K562 (cell line): Measurements from ENCODE around the gene SMG6. TPM values are rescaled to one million over a fixed set of nuclear protein-coding genes. Genes with fewer than 3 reads are reported as not detected.

Experiments
- ATF7 ChIP-seq: fragments of 450-650 bp; IDR thresholded peaks from 2 replicates; pipeline ENCODE4 v1.7.1; 2014; ENCODE audit warnings: mild to moderate bottlenecking, moderate library complexity
- MYC ChIP-seq, 2 experiments: fragments of 250-450 bp in 1 of 2; sonication (Bioruptor Pico) in 1 of 2; IDR thresholded peaks; 2 replicates each; pipeline versions ENCODE4 v1.5.1 to v1.6.1; 2012 to 2021; ENCODE audit warnings: low read depth in 2 of 2, borderline replicate concordance in 1 of 2, improper control_type of control experiment in 1 of 2, low read length in 1 of 2, mild to moderate bottlenecking in 1 of 2, moderate library complexity in 1 of 2
- NCOA6 ChIP-seq: fragments of 450-650 bp; IDR thresholded peaks from 2 replicates; pipeline ENCODE4 v1.6.1; 2017; ENCODE audit warnings: mild to moderate bottlenecking
- NONO ChIP-seq, 2 experiments: fragments of 200-400 bp in 1 of 2; fragments of 450-650 bp in 1 of 2; formaldehyde crosslinking in 1 of 2; IDR thresholded peaks; 2 replicates each; pipeline ENCODE4 v1.6.1; 2017; ENCODE audit warnings: low read depth in 2 of 2, mild to moderate bottlenecking in 2 of 2, moderate library complexity in 2 of 2, low read length in 1 of 2
- NR2C1 ChIP-seq, 2 experiments: fragments of 450-650 bp; IDR thresholded peaks; 2 replicates each; pipeline ENCODE4 v1.6.1; 2017; ENCODE audit warnings: mild to moderate bottlenecking in 2 of 2, antibody characterized with exemption in 1 of 2, inconsistent platforms in 1 of 2, missing compliant biosample characterization in 1 of 2, missing genetic modification characterization in 1 of 2
- POLR2AphosphoS5 ChIP-seq: IDR thresholded peaks from 2 replicates; pipeline ENCODE4 v1.6.1; 2011; ENCODE audit warnings: mild to moderate bottlenecking, low read depth, low read length, moderate library complexity; ENCODE audit not compliant: control insufficient read depth, insufficient read depth
- RB1 ChIP-seq: fragments of 450-650 bp; IDR thresholded peaks from 2 replicates; pipeline ENCODE4 v1.6.1; 2017; ENCODE audit warnings: low read depth, mild to moderate bottlenecking
- SIN3A ChIP-seq, 2 experiments: fragments of 150-350 bp in 1 of 2; IDR thresholded peaks; 2 replicates each; pipeline ENCODE4 v1.6.1; 2011 to 2016; ENCODE audit warnings: borderline replicate concordance in 2 of 2, low read depth in 2 of 2, low read length in 2 of 2, mild to moderate bottlenecking in 2 of 2, moderate library complexity in 2 of 2; ENCODE audit not compliant: control insufficient read depth in 1 of 2
- SIN3B ChIP-seq: fragments of 450-650 bp; IDR thresholded peaks from 2 replicates; pipeline ENCODE4 v1.6.1; 2017; ENCODE audit warnings: low read depth, mild to moderate bottlenecking, moderate library complexity
- SRF ChIP-seq, 2 experiments: fragments of 250-450, 450-650 bp in 1 of 2; sonication (Bioruptor Pico) in 1 of 2; sonication (generic) in 1 of 2; formaldehyde crosslinking; IDR thresholded peaks; 2 replicates each; pipeline versions ENCODE4 v1.5.0 to v1.5.1; 2020 to 2022; ENCODE audit warnings: mild to moderate bottlenecking in 1 of 2, missing genetic modification reagents in 1 of 2
- TAF9B ChIP-seq: fragments of 450-650 bp; IDR thresholded peaks from 2 replicates; pipeline ENCODE4 v1.6.1; 2018; ENCODE audit warnings: mild to moderate bottlenecking; ENCODE audit not compliant: partially characterized antibody
- TBP ChIP-seq: optimal IDR thresholded peaks from 2 replicates; pipeline ENCODE3; 2011; ENCODE audit warnings: low read depth, low read length, improper control_type of control experiment
- ZNF232 ChIP-seq: sonication (generic); formaldehyde crosslinking; IDR thresholded peaks from 2 replicates; pipeline ENCODE4 v1.8.0; 2022; ENCODE audit warnings: mild to moderate bottlenecking, missing genetic modification reagents
- polyA plus RNA-seq, 8 experiments: library from polyadenylated mRNA; depleted of rRNA in 4 of 8; stranded (reverse) in 5 of 8; unstranded in 3 of 8; fragments of >200 nt; fragmentation: Nextera tagmentation in 2 of 8; fragmentation: Illumina TruSeq in 1 of 8; extraction: Ambion mirVana in 2 of 8; extraction: Trizol in 1 of 8; gene quantifications; 2 replicates each; pipeline versions ENCODE4 v1.2.1 to v1.2.3, GENCODE V29; 2011 to 2014; ENCODE audit warnings: inconsistent platforms in 1 of 8, missing spikeins in 1 of 8
- total RNA-seq, 7 experiments: library from RNA; depleted of rRNA in 6 of 7; stranded (reverse); fragments of >200 nt in 6 of 7; fragmentation: Illumina TruSeq in 2 of 7; extraction: Trizol in 2 of 7; gene quantifications; 2 replicates each; pipeline versions ENCODE4 v1.2.1 to v1.2.3, GENCODE V29; 2011 to 2021; ENCODE audit warnings: low replicate concordance in 1 of 7
- TF ChIP-seq, protein P1 (sequence below): sonication (generic); formaldehyde crosslinking; IDR thresholded peaks from 2 replicates; pipeline ENCODE4 v1.8.0; 2022; ENCODE audit warnings: mild to moderate bottlenecking, missing genetic modification reagents
- TF ChIP-seq, protein P2 (sequence below), 2 experiments: fragments of 450-650 bp; IDR thresholded peaks; 2 replicates each; pipeline ENCODE4 v1.6.1; 2016
- TF ChIP-seq, protein P3 (sequence below): fragments of 450-650 bp; IDR thresholded peaks from 2 replicates; pipeline ENCODE4 v1.6.1; 2017; ENCODE audit warnings: antibody characterized with exemption, mild to moderate bottlenecking

The SMG6 gene
- total and polyA plus RNA-seq, 9 of the 15 experiments (the other 6 are each of a cell fraction or from before 2014, with no cell fraction given) = 0.44 to 13.9 (median 6.0) TPM

DNA sequence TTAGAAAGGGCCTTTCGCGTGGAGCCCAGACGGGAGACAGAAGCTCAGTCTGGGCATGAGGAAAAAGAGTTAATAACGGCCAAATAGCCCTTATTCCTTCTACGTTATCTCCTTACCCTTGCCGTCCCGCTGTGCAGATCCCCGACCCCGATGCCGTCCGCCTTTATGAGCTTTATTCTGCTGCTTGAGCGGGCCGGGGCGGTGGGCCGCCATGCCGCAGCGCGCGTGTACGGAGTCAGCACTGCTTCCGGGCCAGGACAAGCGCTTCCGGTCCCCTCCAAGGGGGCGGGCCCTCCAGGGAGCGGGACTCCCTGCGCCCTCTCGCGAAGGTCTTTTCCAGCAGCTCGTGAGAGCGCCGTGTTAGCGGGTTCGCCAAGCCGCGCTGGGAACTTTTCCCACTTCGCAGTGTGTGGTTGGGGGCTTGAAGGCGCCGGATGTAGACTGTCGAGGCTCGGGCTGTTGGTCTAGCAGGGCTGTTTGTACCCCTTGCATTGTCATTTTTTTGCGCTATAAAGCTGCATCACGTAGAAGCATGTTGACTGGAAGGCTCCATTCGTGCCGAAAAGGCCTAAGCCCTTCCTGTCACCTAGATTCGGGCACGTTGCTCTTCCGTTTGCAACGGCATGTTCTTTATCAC is 32.7 kb upstream of the SMG6 start, which contains the start of gene TSR1 (continued):
- TF ChIP-seq, protein P1, sequence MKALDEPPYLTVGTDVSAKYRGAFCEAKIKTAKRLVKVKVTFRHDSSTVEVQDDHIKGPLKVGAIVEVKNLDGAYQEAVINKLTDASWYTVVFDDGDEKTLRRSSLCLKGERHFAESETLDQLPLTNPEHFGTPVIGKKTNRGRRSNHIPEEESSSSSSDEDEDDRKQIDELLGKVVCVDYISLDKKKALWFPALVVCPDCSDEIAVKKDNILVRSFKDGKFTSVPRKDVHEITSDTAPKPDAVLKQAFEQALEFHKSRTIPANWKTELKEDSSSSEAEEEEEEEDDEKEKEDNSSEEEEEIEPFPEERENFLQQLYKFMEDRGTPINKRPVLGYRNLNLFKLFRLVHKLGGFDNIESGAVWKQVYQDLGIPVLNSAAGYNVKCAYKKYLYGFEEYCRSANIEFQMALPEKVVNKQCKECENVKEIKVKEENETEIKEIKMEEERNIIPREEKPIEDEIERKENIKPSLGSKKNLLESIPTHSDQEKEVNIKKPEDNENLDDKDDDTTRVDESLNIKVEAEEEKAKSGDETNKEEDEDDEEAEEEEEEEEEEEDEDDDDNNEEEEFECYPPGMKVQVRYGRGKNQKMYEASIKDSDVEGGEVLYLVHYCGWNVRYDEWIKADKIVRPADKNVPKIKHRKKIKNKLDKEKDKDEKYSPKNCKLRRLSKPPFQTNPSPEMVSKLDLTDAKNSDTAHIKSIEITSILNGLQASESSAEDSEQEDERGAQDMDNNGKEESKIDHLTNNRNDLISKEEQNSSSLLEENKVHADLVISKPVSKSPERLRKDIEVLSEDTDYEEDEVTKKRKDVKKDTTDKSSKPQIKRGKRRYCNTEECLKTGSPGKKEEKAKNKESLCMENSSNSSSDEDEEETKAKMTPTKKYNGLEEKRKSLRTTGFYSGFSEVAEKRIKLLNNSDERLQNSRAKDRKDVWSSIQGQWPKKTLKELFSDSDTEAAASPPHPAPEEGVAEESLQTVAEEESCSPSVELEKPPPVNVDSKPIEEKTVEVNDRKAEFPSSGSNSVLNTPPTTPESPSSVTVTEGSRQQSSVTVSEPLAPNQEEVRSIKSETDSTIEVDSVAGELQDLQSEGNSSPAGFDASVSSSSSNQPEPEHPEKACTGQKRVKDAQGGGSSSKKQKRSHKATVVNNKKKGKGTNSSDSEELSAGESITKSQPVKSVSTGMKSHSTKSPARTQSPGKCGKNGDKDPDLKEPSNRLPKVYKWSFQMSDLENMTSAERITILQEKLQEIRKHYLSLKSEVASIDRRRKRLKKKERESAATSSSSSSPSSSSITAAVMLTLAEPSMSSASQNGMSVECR (CRISPR knock-in tag) = peak; percentile 66; the same call in 1 of the 2 replicates
- peak; percentile 99 for TF ChIP-seq MYC (IDR thresholded peaks at IDR 0.05; ENCODE audit: low read depth, low read length)
- peak; percentile 97 for TF ChIP-seq MYC (CRISPR knock-in tag; IDR thresholded peaks at IDR 0.05; ENCODE audit: borderline replicate concordance, low read depth)
- peak; percentile 32; the same call in 1 of the 2 replicates for TF ChIP-seq ATF7
- TF ChIP-seq, protein P2, sequence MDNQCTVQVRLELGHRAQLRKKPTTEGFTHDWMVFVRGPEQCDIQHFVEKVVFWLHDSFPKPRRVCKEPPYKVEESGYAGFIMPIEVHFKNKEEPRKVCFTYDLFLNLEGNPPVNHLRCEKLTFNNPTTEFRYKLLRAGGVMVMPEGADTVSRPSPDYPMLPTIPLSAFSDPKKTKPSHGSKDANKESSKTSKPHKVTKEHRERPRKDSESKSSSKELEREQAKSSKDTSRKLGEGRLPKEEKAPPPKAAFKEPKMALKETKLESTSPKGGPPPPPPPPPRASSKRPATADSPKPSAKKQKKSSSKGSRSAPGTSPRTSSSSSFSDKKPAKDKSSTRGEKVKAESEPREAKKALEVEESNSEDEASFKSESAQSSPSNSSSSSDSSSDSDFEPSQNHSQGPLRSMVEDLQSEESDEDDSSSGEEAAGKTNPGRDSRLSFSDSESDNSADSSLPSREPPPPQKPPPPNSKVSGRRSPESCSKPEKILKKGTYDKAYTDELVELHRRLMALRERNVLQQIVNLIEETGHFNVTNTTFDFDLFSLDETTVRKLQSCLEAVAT (IDR thresholded peaks at IDR 0.05) = peak in 1 of 2 experiments; percentile 43; a peak in 1 of 4 replicates
- TF ChIP-seq NONO (IDR thresholded peaks at IDR 0.05; ENCODE audit: low read depth in 2 of 2, low read length in 1 of 2) = no peak
- TF ChIP-seq TBP = peak; percentile 85
- TF ChIP-seq POLR2AphosphoS5 = peak; percentile 82
- TF ChIP-seq TAF9B = peak; percentile 85
- TF ChIP-seq SIN3A (IDR thresholded peaks at IDR 0.05; ENCODE audit: borderline replicate concordance in 2 of 2, control insufficient read depth in 1 of 2, low read depth in 2 of 2, low read length in 2 of 2) = peak; percentile 86 to 94
- TF ChIP-seq, protein P3, sequence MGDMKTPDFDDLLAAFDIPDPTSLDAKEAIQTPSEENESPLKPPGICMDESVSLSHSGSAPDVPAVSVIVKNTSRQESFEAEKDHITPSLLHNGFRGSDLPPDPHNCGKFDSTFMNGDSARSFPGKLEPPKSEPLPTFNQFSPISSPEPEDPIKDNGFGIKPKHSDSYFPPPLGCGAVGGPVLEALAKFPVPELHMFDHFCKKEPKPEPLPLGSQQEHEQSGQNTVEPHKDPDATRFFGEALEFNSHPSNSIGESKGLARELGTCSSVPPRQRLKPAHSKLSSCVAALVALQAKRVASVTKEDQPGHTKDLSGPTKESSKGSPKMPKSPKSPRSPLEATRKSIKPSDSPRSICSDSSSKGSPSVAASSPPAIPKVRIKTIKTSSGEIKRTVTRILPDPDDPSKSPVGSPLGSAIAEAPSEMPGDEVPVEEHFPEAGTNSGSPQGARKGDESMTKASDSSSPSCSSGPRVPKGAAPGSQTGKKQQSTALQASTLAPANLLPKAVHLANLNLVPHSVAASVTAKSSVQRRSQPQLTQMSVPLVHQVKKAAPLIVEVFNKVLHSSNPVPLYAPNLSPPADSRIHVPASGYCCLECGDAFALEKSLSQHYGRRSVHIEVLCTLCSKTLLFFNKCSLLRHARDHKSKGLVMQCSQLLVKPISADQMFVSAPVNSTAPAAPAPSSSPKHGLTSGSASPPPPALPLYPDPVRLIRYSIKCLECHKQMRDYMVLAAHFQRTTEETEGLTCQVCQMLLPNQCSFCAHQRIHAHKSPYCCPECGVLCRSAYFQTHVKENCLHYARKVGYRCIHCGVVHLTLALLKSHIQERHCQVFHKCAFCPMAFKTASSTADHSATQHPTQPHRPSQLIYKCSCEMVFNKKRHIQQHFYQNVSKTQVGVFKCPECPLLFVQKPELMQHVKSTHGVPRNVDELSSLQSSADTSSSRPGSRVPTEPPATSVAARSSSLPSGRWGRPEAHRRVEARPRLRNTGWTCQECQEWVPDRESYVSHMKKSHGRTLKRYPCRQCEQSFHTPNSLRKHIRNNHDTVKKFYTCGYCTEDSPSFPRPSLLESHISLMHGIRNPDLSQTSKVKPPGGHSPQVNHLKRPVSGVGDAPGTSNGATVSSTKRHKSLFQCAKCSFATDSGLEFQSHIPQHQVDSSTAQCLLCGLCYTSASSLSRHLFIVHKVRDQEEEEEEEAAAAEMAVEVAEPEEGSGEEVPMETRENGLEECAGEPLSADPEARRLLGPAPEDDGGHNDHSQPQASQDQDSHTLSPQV = peak; percentile 69
- peak; percentile 66; the same call in 1 of the 2 replicates for TF ChIP-seq RB1
- no peak for TF ChIP-seq NCOA6
- TF ChIP-seq SRF (CRISPR knock-in tag; IDR thresholded peaks at IDR 0.05) = no peak
- TF ChIP-seq NR2C1 (IDR thresholded peaks at IDR 0.05) = peak; percentile 98
- TF ChIP-seq NR2C1 (tag; IDR thresholded peaks at IDR 0.05) = peak; percentile 99
- no peak for TF ChIP-seq ZNF232 (CRISPR knock-in tag)
- peak; percentile 97 for TF ChIP-seq SIN3B
